GM23338 (cell line): ENCODE data around the gene LTA4H. TPM values are rescaled to one million over a fixed set of nuclear protein-coding genes. Genes with fewer than 3 reads are reported as not detected.

Source experiments
- ATAC-seq: fragments of 200-7000 bp; cut with Tn5 transposase; 3 replicates; pipeline ENCODE4 v1.9.1; 2020
- DNase-seq: peaks from one replicate; pipeline ENCODE4 v3.0.0-alpha.2; 2015; ENCODE audit warnings: low spot score
- H2AFZ ChIP-seq: fragments of 200-600 bp; sonication (generic); 2 replicates; pipeline ENCODE4 v1.8.0; 2016; ENCODE audit warnings: antibody characterized with exemption, mild to moderate bottlenecking, moderate library complexity
- H3F3A ChIP-seq: fragments of 200-600 bp; sonication (generic); replicated peaks from 2 replicates; pipeline ENCODE4 v1.8.0; 2017; ENCODE audit warnings: antibody characterized with exemption, mixed run types, low read depth
- H3K27ac ChIP-seq: fragments of 200-600 bp; sonication (generic); 2 replicates; pipeline ENCODE4 v1.6.1; 2016; ENCODE audit warnings: low read depth
- H3K27me3 ChIP-seq: fragments of 200-600 bp; sonication (generic); 2 replicates; pipeline ENCODE4 v1.8.0; 2016; ENCODE audit warnings: mild to moderate bottlenecking, mixed run types, moderate library complexity; ENCODE audit not compliant: insufficient read depth
- H3K36me3 ChIP-seq: fragments of 200-600 bp; sonication (generic); 2 replicates; pipeline ENCODE4 v1.8.0; 2016; ENCODE audit warnings: mild to moderate bottlenecking; ENCODE audit not compliant: insufficient read depth
- H3K4me1 ChIP-seq: fragments of 200-600 bp; sonication (generic); 2 replicates; pipeline ENCODE4 v1.8.0; 2016; ENCODE audit warnings: mild to moderate bottlenecking, moderate library complexity; ENCODE audit not compliant: insufficient read depth
- H3K4me2 ChIP-seq: fragments of 200-600 bp; sonication (generic); 2 replicates; pipeline ENCODE4 v1.7.1; 2017; ENCODE audit warnings: mixed run types
- H3K4me3 ChIP-seq: fragments of 200-600 bp; sonication (generic); 2 replicates; pipeline ENCODE4 v1.6.1; 2016; ENCODE audit warnings: mixed run types
- H3K79me2 ChIP-seq: fragments of 200-600 bp; sonication (generic); replicated peaks from 2 replicates; pipeline ENCODE4 v1.8.0; 2017; ENCODE audit warnings: mild to moderate bottlenecking; ENCODE audit not compliant: insufficient read depth
- H3K9me2 ChIP-seq: fragments of 200-600 bp; sonication (generic); 2 replicates; pipeline ENCODE4 v1.8.0; 2017; ENCODE audit not compliant: insufficient read depth
- H4K20me1 ChIP-seq: fragments of 200-600 bp; sonication (generic); replicated peaks from 2 replicates; pipeline ENCODE4 v1.8.0; 2017; ENCODE audit warnings: mild to moderate bottlenecking; ENCODE audit not compliant: insufficient read depth
- H3K27ac Mint-ChIP-seq: 2 replicates; pipeline ENCODE4 v1.8.0; 2020; ENCODE audit warnings: inconsistent platforms, mild to moderate bottlenecking, moderate library complexity, mixed read lengths
- H3K27me3 Mint-ChIP-seq: 3 replicates; pipeline ENCODE4 v1.8.0; 2022; ENCODE audit warnings: low read depth, mild to moderate bottlenecking, moderate library complexity, mixed read lengths, inconsistent platforms; ENCODE audit not compliant: insufficient read depth, poor library complexity
- H3K36me3 Mint-ChIP-seq: 3 replicates; pipeline ENCODE4 v1.8.0; 2021; ENCODE audit warnings: low read depth, mild to moderate bottlenecking, inconsistent platforms, moderate library complexity, mixed read lengths
- H3K4me1 Mint-ChIP-seq: 3 replicates; pipeline ENCODE4 v1.8.0; 2020; ENCODE audit warnings: mild to moderate bottlenecking, inconsistent platforms, mixed read lengths
- H3K4me3 Mint-ChIP-seq: 3 replicates; pipeline ENCODE4 v1.8.0; 2021; ENCODE audit warnings: moderate library complexity, mild to moderate bottlenecking, inconsistent platforms, mixed read lengths
- H3K9me3 Mint-ChIP-seq: 3 replicates; pipeline ENCODE4 v1.8.0; 2020; ENCODE audit warnings: moderate library complexity, mild to moderate bottlenecking, inconsistent platforms, mixed read lengths
- NANOG ChIP-seq: IDR thresholded peaks from 2 replicates; pipeline ENCODE4 v1.6.1; 2016; ENCODE audit warnings: antibody characterized with exemption, borderline replicate concordance
- REST ChIP-seq: IDR thresholded peaks from one replicate; pipeline ENCODE4 v1.6.1; 2018; ENCODE audit warnings: antibody characterized with exemption; ENCODE audit not compliant: unreplicated experiment
- ZNF114 ChIP-seq: fragments of 250-450 bp; sonication (Bioruptor Pico); IDR thresholded peaks from 2 replicates; pipeline ENCODE4 v1.5.0; 2020; ENCODE audit warnings: mild to moderate bottlenecking, moderate library complexity
- ZNF331 ChIP-seq: fragments of 250-450 bp; sonication (Bioruptor Pico); IDR thresholded peaks from 2 replicates; pipeline ENCODE4 v1.5.0; 2020; ENCODE audit warnings: low read depth, mild to moderate bottlenecking, moderate library complexity
- polyA plus RNA-seq: library from polyadenylated mRNA; unstranded; fragments of >200 nt; fragmentation: Nextera tagmentation; extraction: Ambion mirVana; gene quantifications from 2 replicates; pipeline ENCODE4 v1.2.1, GENCODE V29; 2016
- total RNA-seq: library from RNA; depleted of rRNA; stranded (reverse); fragments of >200 nt; shearing (Covaris generic); gene quantifications from 2 replicates; pipeline ENCODE4 v1.2.3, GENCODE V29; 2014
- TF ChIP-seq, protein P1 (sequence below): fragments of 250-450 bp; sonication (Bioruptor Pico); IDR thresholded peaks from 2 replicates; pipeline ENCODE4 v1.5.0; 2020; ENCODE audit warnings: mild to moderate bottlenecking, moderate library complexity

The LTA4H gene
- total and polyA plus RNA-seq, 2 experiments from 2014 or later: 84.4 to 189 TPM

- TF ChIP-seq, protein P1, sequence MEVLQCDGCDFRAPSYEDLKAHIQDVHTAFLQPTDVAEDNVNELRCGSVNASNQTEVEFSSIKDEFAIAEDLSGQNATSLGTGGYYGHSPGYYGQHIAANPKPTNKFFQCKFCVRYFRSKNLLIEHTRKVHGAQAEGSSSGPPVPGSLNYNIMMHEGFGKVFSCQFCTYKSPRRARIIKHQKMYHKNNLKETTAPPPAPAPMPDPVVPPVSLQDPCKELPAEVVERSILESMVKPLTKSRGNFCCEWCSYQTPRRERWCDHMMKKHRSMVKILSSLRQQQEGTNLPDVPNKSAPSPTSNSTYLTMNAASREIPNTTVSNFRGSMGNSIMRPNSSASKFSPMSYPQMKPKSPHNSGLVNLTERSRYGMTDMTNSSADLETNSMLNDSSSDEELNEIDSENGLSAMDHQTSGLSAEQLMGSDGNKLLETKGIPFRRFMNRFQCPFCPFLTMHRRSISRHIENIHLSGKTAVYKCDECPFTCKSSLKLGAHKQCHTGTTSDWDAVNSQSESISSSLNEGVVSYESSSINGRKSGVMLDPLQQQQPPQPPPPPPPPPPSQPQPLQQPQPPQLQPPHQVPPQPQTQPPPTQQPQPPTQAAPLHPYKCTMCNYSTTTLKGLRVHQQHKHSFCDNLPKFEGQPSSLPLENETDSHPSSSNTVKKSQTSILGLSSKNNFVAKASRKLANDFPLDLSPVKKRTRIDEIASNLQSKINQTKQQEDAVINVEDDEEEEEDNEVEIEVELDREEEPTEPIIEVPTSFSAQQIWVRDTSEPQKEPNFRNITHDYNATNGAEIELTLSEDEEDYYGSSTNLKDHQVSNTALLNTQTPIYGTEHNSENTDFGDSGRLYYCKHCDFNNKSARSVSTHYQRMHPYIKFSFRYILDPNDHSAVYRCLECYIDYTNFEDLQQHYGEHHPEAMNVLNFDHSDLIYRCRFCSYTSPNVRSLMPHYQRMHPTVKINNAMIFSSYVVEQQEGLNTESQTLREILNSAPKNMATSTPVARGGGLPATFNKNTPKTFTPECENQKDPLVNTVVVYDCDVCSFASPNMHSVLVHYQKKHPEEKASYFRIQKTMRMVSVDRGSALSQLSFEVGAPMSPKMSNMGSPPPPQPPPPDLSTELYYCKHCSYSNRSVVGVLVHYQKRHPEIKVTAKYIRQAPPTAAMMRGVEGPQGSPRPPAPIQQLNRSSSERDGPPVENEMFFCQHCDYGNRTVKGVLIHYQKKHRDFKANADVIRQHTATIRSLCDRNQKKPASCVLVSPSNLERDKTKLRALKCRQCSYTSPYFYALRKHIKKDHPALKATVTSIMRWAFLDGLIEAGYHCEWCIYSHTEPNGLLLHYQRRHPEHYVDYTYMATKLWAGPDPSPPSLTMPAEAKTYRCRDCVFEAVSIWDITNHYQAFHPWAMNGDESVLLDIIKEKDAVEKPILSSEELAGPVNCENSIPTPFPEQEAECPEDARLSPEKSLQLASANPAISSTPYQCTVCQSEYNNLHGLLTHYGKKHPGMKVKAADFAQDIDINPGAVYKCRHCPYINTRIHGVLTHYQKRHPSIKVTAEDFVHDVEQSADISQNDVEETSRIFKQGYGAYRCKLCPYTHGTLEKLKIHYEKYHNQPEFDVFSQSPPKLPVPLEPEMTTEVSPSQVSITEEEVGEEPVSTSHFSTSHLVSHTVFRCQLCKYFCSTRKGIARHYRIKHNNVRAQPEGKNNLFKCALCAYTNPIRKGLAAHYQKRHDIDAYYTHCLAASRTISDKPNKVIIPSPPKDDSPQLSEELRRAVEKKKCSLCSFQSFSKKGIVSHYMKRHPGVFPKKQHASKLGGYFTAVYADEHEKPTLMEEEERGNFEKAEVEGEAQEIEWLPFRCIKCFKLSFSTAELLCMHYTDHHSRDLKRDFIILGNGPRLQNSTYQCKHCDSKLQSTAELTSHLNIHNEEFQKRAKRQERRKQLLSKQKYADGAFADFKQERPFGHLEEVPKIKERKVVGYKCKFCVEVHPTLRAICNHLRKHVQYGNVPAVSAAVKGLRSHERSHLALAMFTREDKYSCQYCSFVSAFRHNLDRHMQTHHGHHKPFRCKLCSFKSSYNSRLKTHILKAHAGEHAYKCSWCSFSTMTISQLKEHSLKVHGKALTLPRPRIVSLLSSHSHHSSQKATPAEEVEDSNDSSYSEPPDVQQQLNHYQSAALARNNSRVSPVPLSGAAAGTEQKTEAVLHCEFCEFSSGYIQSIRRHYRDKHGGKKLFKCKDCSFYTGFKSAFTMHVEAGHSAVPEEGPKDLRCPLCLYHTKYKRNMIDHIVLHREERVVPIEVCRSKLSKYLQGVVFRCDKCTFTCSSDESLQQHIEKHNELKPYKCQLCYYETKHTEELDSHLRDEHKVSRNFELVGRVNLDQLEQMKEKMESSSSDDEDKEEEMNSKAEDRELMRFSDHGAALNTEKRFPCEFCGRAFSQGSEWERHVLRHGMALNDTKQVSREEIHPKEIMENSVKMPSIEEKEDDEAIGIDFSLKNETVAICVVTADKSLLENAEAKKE: no peak
These were observed 34.3 kb upstream of the LTA4H start (continued) for GRCh38 chr12:96069511-96070231.

DNA sequence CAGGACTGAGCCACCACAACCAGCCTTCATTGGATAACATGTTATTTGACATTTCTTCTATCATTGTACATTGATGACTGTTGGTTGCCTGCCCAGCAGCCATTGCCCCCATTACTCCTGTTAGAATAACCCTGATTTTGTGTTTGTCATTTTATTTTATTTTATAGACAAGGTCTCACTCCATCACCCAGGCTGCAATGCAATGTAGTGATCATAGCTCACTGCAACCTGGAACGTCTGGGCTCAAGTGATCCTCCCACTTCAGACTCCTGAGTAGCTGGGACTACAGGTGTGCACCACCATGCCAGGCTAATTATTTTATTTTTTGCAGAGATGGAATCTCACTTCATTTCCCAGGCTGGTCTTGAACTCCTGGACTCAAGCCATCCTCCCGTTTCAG is 33.2 kb upstream of the LTA4H start:
- no peak overlapping the region for H3K27ac Mint-ChIP-seq
- Histone ChIP-seq H4K20me1 (no peaks in the 10 kb centered on the region), H3K27me3 (no peaks in the 10 kb centered on the region), H3K36me3 (no peaks in the 10 kb centered on the region), H3K4me1 (peaks cover 12% of the 10 kb centered on the region), H3K4me3 (no peak overlapping the region), H3K79me2 (no peaks in the 10 kb centered on the region), H2AFZ (no peak overlapping the region), H3F3A (no peaks in the 10 kb centered on the region), H3K27ac (no peak overlapping the region), H3K4me2 (no peak overlapping the region), H3K9me2 (no peaks in the 10 kb centered on the region)
- H3K36me3 Mint-ChIP-seq: no peaks in the 10 kb centered on the region; the same call in 2 of the 3 replicates
- DNase-seq (no peak), ATAC-seq (no peak)
- no peaks in the 10 kb centered on the region for H3K9me3 Mint-ChIP-seq
- no peaks in the 10 kb centered on the region for H3K27me3 Mint-ChIP-seq
- peaks cover 13% of the 10 kb centered on the region for H3K4me1 Mint-ChIP-seq
- no peak overlapping the region for H3K4me3 Mint-ChIP-seq
- no peak for TF ChIP-seq ZNF114
- no peak for TF ChIP-seq ZNF331 (CRISPR knock-in tag)
- no peak for TF ChIP-seq NANOG
- TF ChIP-seq REST: no peak
- TF ChIP-seq, protein P1: no peak
